Measurements from ENCODE around the gene API5. TPM values are rescaled to one million over a fixed set of nuclear protein-coding genes. Genes with fewer than 3 reads are reported as not detected.

Gene API5
- total RNA-seq, 1 donor from 2014 or later, result 123 TPM

- Mint-ChIP-seq H3K4me1 (peaks cover 4% of the 10 kb centered on the region), H3K27ac (no peak overlapping the region), H3K4me3 (no peak overlapping the region), H3K9me3 (no peaks in the 10 kb centered on the region), H3K27me3 (no peaks in the 10 kb centered on the region), H3K36me3 (ENCODE audit: low read depth) (peaks cover 49% of the 10 kb centered on the region)
- intact Hi-C loops (cut with micrococcal nuclease), result no loop called here
- ATAC-seq (ENCODE audit: low read depth), result no peak
- ChIA-PET CTCF (no interaction called here), POLR2A (no interaction called here)
- TF ChIP-seq CTCF (IDR thresholded peaks at IDR 0.05), result no peak
- no peak for DNase-seq
These were observed 70.0 kb downstream of the API5 start for GRCh38 chr11:43381802-43382201.

- DNase-seq (no peak), ATAC-seq (ENCODE audit: low read depth) (no peak)
- Mint-ChIP-seq H3K27ac (no peak overlapping the region), H3K27me3 (no peaks in the 10 kb centered on the region), H3K9me3 (no peaks in the 10 kb centered on the region), H3K4me1 (peaks cover 4% of the 10 kb centered on the region), H3K36me3 (ENCODE audit: low read depth) (peaks cover 44% of the 10 kb centered on the region), H3K4me3 (no peak overlapping the region)
- ChIA-PET CTCF (no interaction called here), POLR2A (no interaction called here)
- intact Hi-C loops (cut with micrococcal nuclease), result no loop called here
- no peak for TF ChIP-seq CTCF (IDR thresholded peaks at IDR 0.05)
These were observed 70.8 kb downstream of the API5 start for GRCh38 chr11:43382614-43383013.

GRCh38 chr11:43384393-43384792 lies 72.6 kb downstream of the API5 start:
- intact Hi-C loops (cut with micrococcal nuclease), result no loop called here
- no peak for TF ChIP-seq CTCF (IDR thresholded peaks at IDR 0.05)
- Mint-ChIP-seq H3K4me3 (no peak overlapping the region), H3K27ac (no peak overlapping the region), H3K36me3 (ENCODE audit: low read depth) (peaks cover 38% of the 10 kb centered on the region), H3K27me3 (no peaks in the 10 kb centered on the region), H3K4me1 (no peaks in the 10 kb centered on the region), H3K9me3 (no peaks in the 10 kb centered on the region)
- ChIA-PET POLR2A (no interaction called here), CTCF (no interaction called here)
- no peak for ATAC-seq (ENCODE audit: low read depth)
- DNase-seq, result no peak

- no peak overlapping the region for H3K27ac Mint-ChIP-seq
- intact Hi-C loops (cut with micrococcal nuclease), result no loop called here
- no peak for ATAC-seq (ENCODE audit: low read depth)
These were observed 80.9 kb downstream of the API5 start for GRCh38 chr11:43392713-43393112.

GRCh38 chr11:43393765-43394355 lies 82.1 kb downstream of the API5 start:
- POLR2A ChIA-PET, result no interaction called here
- Mint-ChIP-seq H3K9me3 (no peaks in the 10 kb centered on the region), H3K4me3 (no peak overlapping the region), H3K4me1 (no peaks in the 10 kb centered on the region), H3K27me3 (no peaks in the 10 kb centered on the region), H3K27ac (no peak overlapping the region), H3K36me3 (ENCODE audit: low read depth) (peaks cover 85% of the 10 kb centered on the region)
- no peak for TF ChIP-seq CTCF (IDR thresholded peaks at IDR 0.05)
- DNase-seq (no peak), ATAC-seq (ENCODE audit: low read depth) (no peak)
- intact Hi-C loops (cut with micrococcal nuclease), result no loop called here
- CTCF ChIA-PET, result no interaction called here

More at GRCh38 chr11:43392713-43393112, 80.9 kb downstream of the API5 start:
- ChIA-PET POLR2A (no interaction called here), CTCF (interaction anchor here (0.9 kb wide), 1 partner anchor 27 kb away, joined by 3 read pairs; no protein-coding TSS in a partner anchor)
- H3K4me3 Mint-ChIP-seq, result no peak overlapping the region
- no peak for TF ChIP-seq CTCF (IDR thresholded peaks at IDR 0.05)
- DNase-seq, result no peak
- peaks cover 74% of the 10 kb centered on the region for H3K36me3 Mint-ChIP-seq (ENCODE audit: low read depth)
- no peaks in the 10 kb centered on the region for H3K27me3 Mint-ChIP-seq
- H3K9me3 Mint-ChIP-seq, result no peaks in the 10 kb centered on the region
- no peaks in the 10 kb centered on the region for H3K4me1 Mint-ChIP-seq

Other genes starting within 250 kb of the API5 start
- gene TTC17, start 46.9 kb downstream of the API5 start, total RNA-seq, result 102 and 127 TPM in 2 replicates

Data from activated B cell treated with CpG ODN at 0.5 μM for 24 hours (primary cell).